ENCODE results near the gene TIMMDC1.

Gene TIMMDC1

DNA sequence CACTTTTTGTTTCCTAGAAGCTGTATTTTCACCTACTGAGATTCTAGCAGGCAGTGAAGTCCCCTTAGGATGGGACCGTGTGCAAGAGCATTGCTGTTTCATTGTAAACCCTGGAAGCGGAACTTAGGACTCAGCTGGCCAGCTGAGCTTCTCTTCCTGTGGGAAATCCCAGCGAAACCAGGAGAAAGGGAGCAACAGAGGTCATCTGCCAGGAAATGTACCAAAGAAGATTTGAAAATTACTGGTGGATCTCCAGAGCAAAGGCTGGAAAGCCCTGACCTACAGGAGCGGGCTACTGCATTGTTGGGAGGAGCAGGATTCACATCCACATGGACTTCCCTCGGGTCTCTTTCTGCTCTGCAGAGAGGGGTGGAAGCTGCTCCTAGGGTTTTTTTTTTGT, 73.3 kb downstream of the TIMMDC1 start:
- DNase-seq (ENCODE audit: low read depth): no peak
- no peak for TF ChIP-seq CTCF (conservative IDR thresholded peaks at IDR 0.05; ENCODE audit: low read depth, low read length)
- H3K4me3 ChIP-seq (ENCODE audit: low read length): no peak overlapping the region

Data from retinal pigment epithelial cell (primary cell).